GM04503 (cell line): ENCODE results near the gene TBPL1.

ENCODE experiments used
- DNase-seq: peaks from one replicate; pipeline ENCODE4 v3.0.0-alpha.2; 2012; ENCODE audit warnings: low read depth

The TBPL1 gene

GRCh38 chr6:134007077-134007476, 54.1 kb downstream of the TBPL1 start:
- no peak for DNase-seq

GRCh38 chr6:134009876-134010275, 56.9 kb downstream of the TBPL1 start:
- DNase-seq = no peak

GRCh38 chr6:134010400-134010799, 57.4 kb downstream of the TBPL1 start:
- no peak for DNase-seq

DNA sequence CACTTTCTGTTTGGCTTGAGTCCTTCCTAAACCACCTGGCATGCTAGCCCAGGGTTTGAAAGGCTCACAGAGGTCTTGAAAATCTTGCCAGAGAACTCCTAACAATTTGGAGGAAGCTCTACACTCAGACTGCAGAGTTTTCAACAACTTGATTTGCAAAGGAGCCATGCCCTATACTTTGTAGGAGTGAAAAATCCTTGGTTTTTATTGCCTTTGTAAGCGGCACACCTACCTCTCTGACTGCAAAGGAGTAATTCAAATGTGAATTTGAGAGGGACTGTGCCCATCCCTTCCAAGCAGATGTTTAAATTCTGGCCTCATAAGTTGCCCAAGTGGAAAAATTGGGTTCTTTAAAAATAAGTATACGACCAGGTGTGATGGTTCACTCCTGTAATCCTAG, 58.0 kb downstream of the TBPL1 start:
- DNase-seq = no peak

GRCh38 chr6:134014588-134015137, 61.6 kb downstream of the TBPL1 start:
- no peak for DNase-seq

GRCh38 chr6:134015719-134016557, 62.9 kb downstream of the TBPL1 start:
- no peak for DNase-seq

DNA sequence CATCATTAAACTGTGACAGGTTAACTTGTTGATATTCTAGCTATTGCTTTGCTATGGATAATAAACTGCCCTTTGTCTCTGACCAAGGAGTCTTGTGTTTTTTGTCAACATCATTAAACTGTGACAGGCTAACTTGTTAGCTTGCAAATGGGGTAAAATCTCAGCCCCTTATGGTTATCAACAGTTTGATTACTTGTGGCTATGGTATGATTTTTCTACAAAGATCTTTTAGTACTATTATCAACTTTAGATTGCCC, 63.5 kb downstream of the TBPL1 start:
- DNase-seq = no peak

DNA sequence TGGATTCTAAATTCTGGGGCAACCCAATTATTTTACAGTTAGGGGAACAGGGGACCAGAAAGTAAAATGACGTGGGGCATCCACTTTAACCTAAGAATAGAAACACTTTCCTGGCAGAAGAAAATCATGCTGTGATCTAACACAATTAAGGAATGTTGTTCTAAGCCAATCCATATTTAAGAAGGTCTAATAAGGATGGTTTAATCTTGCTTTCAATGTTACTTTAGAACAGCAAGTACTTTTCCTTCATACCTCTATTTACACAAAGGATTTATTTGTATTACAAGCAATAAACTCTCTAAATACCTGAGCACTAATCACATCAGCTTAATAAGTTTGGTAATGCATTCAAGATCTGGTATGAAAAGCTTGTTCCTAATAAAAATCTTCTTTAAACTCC, 67.0 kb downstream of the TBPL1 start:
- no peak for DNase-seq

GRCh38 chr6:134020543-134020942, 67.5 kb downstream of the TBPL1 start:
- DNase-seq = no peak

- no peak for DNase-seq
Measured at GRCh38 chr6:134020968-134021367, 67.9 kb downstream of the TBPL1 start.

DNA sequence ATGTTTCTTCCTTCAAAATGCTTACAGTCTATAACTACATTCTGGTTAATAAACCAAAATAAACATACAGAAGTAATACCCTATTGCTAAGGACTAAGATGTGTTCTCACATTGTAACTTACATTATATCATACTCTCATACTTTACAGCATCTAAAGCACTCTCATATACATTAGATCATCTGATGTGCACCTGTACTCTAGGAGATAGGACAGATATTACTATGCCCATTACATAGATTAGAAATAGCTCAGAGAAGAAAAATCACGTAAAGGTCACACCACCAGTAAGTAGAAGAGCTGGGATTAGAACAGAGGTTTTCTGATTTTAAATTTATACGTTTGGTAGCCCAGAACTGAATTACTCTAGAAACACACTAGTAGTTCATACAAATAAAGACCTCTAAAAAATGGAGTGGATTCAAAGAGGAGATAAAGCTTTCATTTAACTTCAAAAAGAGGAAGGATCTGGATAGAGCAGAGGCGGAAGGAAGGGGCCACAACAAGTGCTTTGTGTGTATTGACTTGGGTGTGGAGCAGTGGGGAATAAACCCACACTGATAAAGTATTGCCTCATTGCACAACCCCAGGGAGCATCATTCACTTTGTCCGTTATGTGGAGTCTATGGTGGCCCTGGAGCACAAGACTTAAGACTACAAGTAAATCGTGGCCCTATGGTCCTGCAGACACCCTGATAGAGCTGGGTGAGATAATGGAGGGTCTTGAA, 68.5 kb downstream of the TBPL1 start:
- DNase-seq = no peak

GRCh38 chr6:134022650-134023049, 69.6 kb downstream of the TBPL1 start:
- DNase-seq = no peak

DNA sequence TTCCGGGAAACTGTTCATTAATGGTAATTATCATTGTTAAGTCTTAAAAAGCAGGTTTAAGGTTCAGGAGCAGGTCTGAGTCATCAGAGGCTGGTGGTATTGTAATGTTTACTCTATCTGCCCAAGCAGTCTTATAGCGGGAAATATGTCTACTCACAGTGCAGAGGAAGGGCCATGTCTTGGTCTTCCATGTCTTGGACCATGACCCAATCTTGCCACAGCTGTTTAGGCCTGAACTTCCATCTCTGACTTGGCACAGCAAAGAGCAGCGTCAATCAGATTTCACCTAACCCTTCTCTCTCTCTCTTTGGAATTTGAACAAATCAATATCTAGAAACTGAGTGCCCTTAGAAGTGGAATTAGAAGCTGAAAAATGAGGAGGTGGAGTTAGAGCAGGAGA, 73.6 kb downstream of the TBPL1 start:
- no peak for DNase-seq

DNA sequence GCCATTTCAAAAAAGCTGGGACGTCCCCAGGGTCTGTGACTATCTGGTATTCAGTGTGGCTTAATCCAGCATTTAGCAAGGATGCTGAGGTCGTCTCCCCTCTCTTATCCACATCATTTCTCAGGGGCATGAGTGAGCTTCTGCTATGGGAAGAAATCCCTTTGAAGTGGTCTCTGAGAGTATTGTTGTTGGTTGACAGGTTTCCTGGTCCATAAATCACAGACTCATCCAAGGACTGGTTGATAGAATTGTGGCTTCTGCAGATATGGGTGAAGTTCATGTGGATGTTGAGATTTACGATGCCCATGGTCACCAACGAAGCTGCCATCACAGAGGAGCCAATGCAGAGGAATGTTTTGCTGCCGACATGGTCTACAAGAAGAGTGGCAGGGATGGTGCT, 75.4 kb downstream of the TBPL1 start:
- no peak for DNase-seq

GRCh38 chr6:134029495-134030455, 76.8 kb downstream of the TBPL1 start:
- DNase-seq = no peak

DNA sequence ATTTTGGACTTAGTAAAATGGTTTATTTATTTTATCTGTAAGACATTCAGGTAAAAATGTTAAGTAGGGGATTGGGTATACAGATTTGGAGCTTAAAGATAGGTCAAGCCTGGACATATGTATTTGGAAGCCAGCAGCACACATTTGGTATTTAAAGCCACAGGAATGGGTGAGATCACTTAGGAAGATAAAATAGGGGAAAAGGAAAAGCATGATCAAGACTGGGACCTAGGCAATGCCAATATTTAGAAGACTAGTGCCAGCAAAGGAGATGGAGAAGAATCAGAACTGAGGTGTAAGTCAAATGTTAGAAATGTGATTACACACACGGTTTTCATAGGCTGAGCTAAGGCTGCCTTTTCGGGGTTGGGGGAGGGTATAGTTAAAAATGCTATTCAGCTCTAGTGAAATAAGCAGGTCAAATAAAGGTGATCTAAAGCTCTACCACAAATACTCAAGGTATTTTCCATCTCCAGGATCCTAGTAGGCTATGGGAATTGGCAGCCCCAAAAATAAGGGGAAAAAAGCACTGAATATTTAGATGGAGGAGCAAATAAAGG, 78.8 kb downstream of the TBPL1 start:
- no peak for DNase-seq

DNA sequence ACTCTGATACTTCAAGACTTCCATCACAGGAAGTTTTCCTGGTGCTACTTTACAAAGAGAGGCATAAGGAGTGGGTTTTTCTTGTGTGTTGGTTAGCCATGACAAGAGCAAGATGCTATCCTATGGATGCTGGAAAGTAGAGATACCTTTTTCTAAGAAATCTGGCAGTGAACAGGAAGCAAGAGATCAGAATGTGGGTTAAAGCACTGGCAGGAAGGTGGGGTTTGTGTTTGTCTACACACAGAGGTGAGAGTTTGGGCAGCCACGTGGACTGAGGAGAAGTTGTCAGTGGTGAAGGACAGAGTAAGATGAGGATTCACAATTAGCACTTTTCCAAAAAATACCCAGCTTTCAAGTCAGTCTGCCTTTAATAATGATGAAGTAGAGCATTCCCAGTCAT, 81.5 kb downstream of the TBPL1 start:
- no peak for DNase-seq

GRCh38 chr6:134034961-134035822, 82.2 kb downstream of the TBPL1 start:
- no peak for DNase-seq

DNA sequence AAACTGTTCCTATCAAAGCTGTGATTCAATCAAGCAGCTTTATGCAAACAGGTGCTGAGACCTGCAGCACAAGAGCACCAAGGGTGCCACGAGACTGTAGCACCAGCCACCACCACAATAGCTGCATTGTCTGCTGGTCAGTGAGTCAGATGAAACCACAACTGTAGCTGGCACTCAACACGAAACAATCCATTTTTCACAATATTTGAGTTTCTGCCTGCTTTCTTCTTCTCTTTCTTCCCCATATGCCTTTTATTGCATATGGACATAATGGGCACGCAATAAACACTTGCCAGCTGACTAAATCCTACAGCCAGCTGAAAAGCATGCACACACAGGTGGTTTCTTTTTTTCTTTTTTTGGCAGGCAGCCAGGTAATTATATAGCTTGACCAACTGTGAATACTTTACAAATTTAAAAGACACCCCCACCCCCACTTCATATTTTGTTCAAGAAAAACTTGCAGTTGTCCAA, 82.8 kb downstream of the TBPL1 start:
- no peak for DNase-seq

DNA sequence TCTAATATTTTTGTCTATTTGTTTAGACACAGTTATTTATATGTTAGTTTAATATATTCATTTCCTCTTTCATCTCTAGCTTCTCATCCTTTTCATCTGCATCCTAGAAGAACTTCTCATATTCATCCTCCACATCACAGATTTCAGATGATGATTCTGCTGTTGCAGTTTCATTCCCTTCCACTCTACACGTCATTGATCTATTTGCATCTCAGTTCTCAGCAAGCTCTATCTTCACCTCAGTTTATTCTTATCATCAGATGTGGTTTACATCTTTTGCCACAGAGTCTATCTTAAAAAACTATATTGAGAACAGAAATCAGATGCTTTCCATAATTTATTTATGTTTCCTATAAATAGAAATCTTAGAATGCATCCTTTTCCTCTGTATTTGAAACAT, 86.1 kb downstream of the TBPL1 start:
- DNase-seq = no peak
